HG03280 (cell line): ENCODE results near the gene MED12L.
"Not testable (repeated sequence)": the region's sequence is repeated elsewhere in the genome, so short reads cannot be mapped to it uniquely, and the experiment has no call there.

Experiments used
- ATAC-seq: cut with Tn5 transposase; IDR thresholded peaks from one replicate; pipeline ENCODE4 v1.9.1; 2021; ENCODE audit warnings: mild to moderate bottlenecking, moderate library complexity; ENCODE audit not compliant: unreplicated experiment

MED12L gene

GRCh38 chr3:151234825-151235224, 149.4 kb downstream of the MED12L start:
- no peak for ATAC-seq

DNA sequence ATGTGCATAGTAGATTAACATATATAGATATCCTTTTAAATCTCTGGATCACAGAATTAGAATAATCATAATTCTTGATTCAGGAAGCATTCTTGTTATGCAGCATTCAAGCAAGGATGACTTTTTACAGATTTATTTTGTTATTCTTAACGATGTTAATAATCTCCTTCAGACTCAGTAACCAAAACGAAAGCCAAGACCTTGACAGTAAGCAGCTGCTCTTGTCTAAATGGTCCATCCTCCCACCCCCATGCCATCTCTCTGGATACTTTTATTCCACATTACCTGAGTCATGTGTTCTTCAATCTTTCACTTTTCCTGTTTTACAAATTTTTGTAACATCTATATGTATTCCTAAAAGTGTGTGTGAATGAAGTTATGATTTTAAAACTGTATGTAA, 150.9 kb downstream of the MED12L start:
- no peak for ATAC-seq

- ATAC-seq, result no peak
Observed at GRCh38 chr3:151236736-151237135, 151.3 kb downstream of the MED12L start.

DNA sequence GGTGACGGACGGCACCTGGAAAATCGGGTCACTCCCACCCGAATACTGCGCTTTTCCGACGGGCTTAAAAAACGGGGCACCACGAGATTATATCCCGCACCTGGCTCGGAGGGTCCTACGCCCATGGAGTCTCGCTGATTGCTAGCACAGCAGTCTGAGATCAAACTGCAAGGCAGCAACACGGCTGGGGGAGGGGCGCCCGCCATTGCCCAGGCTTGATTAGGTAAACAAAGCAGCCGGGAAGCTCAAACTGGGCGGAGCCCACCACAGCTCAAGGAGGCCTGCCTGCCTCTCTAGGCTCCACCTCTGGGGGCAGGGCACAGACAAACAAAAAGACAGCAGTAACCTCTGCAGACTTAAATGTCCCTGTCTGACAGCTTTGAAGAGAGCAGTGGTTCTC, 156.5 kb downstream of the MED12L start:
- not testable (repeated sequence) for ATAC-seq

GRCh38 chr3:151248772-151249337, 163.4 kb downstream of the MED12L start:
- ATAC-seq, result no peak

DNA sequence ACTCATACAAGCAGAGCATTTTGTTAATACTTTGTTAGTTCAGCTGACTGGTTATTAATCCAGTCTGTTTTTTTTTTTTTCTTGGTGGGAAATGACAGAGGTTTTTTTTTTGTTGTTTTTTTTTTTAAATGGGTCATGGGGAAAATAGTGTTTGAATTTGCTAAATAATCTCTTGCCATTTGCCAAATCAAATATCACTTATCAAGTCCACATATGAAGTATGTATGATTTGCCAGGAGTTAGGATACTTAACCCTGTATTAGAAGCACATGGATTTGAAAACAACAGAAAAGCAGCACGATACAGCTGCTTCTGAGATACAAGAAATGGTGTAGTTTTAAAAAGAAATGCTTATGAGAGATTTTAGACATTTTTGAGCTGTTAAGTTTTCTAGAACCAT, 171.3 kb downstream of the MED12L start:
- ATAC-seq, result no peak

DNA sequence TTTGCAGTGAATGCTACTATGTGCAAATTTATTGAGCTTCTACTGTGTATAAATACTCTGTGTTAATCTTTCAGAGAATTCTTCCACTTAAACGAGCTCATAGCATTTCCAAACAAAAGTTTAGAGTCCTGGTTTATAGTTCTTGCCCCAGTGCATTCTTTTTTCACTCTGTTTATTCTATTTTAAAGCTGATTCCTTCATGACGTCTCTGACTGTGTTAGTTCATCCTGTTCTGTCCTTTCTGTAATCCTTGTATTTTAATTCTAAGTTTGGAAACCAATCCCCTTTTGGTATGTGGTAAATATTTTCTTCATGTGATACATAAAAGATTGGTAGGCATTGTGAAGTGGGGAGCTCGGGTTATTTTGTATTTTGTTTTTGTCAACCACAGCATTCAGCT, 174.2 kb downstream of the MED12L start:
- ATAC-seq, result no peak

GRCh38 chr3:151262871-151263525, 177.5 kb downstream of the MED12L start:
- ATAC-seq, result no peak

- no peak for ATAC-seq
Observed at GRCh38 chr3:151264605-151265004, 179.1 kb downstream of the MED12L start.

DNA sequence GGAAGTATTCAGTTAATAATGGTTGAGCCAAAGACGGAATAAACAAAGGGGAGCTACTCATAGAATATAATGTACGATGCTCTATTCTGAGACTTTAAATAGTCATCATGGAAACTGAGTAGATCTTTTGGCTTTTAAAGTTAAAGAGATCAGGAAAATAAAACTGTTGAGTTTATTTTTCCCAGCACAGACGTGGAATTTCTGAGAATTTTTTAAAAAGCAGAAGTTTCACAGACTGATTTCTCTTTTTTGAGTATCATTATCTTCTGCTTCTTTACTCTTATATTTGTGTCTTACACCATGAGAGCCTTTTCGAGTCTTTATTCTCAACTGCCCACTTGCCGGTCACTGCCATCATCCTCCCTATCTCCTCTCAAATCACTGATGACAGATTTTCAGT, 179.7 kb downstream of the MED12L start:
- ATAC-seq, result no peak

- ATAC-seq, result peak; percentile 98
Observed at GRCh38 chr3:151265866-151266265, 180.4 kb downstream of the MED12L start.

GRCh38 chr3:151267066-151267465, 181.6 kb downstream of the MED12L start:
- no peak for ATAC-seq

- peak; percentile 28 for ATAC-seq
Observed at GRCh38 chr3:151268267-151269235, 183.1 kb downstream of the MED12L start.

DNA sequence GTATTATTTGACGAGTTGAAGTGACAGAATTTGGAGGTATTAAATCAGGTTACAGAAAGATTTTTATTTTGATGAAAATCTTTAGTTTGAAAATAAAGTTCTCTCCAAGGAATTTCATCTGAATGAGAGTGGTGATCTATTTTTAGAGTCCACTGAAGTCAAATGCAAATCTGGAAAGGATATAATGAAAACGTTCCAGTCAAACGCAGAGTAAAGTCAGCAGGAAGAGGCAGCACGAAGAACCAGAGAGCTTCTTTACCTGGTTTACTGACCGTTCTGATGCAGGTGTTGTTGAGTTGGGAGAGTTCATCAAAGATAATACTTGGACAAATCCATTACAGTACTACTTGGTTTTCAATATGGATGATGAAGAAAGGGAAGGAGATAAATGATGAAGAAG, 184.2 kb downstream of the MED12L start:
- ATAC-seq, result no peak

DNA sequence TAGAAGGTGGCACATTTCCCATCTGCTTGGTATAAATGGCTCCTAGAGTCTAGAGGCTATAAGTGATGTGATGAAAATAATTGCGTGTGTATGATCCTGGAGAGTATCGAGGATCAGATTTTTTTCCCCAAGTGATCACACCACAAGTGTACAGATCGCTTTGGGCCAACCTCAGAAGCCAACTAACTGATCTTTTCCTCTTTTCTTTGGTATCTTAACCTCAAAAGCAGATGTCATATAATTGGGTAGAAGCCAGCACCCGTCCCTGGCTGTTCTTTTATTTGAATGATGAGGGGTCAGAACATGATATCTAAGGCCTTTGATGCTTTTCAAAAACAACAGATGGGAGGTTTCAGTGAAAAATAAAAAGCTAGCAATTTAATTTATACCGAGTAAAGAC, 189.6 kb downstream of the MED12L start:
- no peak for ATAC-seq

DNA sequence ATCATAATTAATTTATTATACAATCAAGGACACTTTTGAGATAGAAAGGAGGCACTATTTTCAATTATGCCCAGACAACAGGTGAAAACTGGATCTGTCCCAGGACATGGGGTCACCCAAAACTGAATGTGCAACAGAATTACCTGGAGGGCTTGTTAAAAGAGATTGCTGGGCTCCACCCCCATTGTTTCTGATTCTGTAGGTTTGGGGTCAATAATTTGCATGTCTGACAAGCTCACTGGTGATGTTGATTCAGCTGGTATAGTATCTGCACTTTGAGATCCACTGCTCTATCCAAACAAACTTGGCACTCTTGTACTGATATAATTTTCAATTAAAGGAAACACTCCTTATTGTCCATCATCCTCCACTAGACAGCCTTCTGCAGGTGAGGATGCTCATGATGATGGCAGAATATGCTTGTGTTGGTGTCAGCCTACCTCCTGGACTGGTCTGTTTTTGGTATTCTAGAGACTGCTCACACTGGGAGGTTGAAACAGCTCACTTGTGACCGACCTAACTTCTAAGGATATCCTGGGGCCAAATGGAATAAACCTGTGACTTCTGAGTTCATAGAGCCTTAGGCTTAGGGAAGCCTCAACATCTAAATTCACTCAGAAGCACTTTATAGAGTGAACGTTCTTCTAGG, 190.7 kb downstream of the MED12L start:
- ATAC-seq, result no peak

GRCh38 chr3:151276687-151277042, 191.2 kb downstream of the MED12L start:
- no peak for ATAC-seq

DNA sequence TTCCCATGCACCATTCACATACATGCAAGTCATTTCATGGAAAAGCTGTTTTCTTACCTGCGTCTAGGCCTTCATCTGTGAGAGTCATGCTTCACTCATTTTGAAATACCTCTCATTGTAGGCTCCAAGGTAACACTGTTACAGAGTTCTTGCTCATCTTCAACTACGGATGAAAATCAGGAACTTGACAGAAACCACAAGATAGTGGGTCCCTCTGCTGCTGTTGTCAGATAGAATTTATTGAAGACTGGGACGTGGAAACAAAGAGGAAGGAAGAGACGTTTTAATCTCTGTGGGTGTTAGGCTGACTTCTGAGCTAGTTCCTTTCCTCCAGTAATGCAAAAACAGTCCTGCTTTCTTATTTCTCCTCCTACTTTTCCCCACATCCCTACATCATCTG, 192.8 kb downstream of the MED12L start, which contains the start of gene P2RY14:
Gene P2RY14 (minus strand): TSS at position 313 of the 400 bp plus-strand sequence. CDS start 64,226 bp downstream, outside the sequence.
- no peak for ATAC-seq

GRCh38 chr3:151281671-151282324, 196.3 kb downstream of the MED12L start:
- ATAC-seq, result no peak

GRCh38 chr3:151282921-151283320, 197.5 kb downstream of the MED12L start:
- no peak for ATAC-seq

DNA sequence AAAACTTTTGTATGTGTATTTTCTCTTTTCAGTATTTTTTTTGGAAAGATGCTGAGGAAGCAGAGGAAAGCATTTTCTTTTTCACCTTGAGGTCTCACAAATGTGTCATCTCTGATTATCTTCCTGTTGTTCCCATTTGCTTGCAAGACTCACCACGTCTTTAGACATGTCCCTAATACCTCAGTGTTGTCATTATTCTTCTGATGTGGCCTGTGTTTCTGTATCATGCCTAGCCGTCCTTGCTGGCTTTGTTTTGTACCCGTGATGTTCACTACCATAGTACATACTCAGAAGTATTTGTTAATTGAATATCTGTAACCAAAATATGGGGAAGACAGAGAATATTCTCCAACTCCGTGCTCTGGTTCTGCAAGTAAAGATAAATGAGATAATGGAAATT, 197.9 kb downstream of the MED12L start:
- no peak for ATAC-seq
